B cell (primary cell): ENCODE data around the gene MLH3. TPM values are rescaled to one million over a fixed set of nuclear protein-coding genes. Genes with fewer than 3 reads are reported as not detected.

ENCODE experiments used
- ATAC-seq: fragments of 200-7000 bp; cut with Tn5 transposase; one replicate; pipeline ENCODE4 v1.10.0; 2021; ENCODE audit warnings: low read depth, mild to moderate bottlenecking, moderate number of reproducible peaks, moderate library complexity
- CTCF ChIA-PET: fragments of 350-600 bp; sonication (Branson Sonifier 250); formaldehyde crosslinking; loops from one replicate; lab custom pipeline; 2021; ENCODE audit warnings: antibody characterized with exemption, inconsistent platforms; lab: Charles Lee
- POLR2A ChIA-PET: fragments of 350-600 bp; sonication (Branson Sonifier 250); formaldehyde crosslinking; loops from one replicate; lab custom pipeline; 2021; ENCODE audit warnings: antibody characterized with exemption; lab: Charles Lee
- DNase-seq: peaks from one replicate; pipeline ENCODE4 v3.0.0; 2013
- H2AFZ ChIP-seq: 2 replicates; pipeline ENCODE4 v1.6.1; 2012; ENCODE audit warnings: mild to moderate bottlenecking, low read depth, low read length; ENCODE audit not compliant: insufficient read depth, poor library complexity, severe bottlenecking
- H3K27ac ChIP-seq, 2 donors: 1 replicate in 1 of 2; 2 replicates in 1 of 2; pipeline ENCODE4 v1.5.1; 2012 to 2013; ENCODE audit warnings: low read length in 2 of 2, mild to moderate bottlenecking in 2 of 2, moderate library complexity in 1 of 2
- H3K27me3 ChIP-seq, 4 experiments: fragments of 200-600 bp in 1 of 4; sonication (generic) in 1 of 4; replicated peaks in 1 of 4; 1 replicate in 2 of 4; 2 replicates in 2 of 4; pipeline versions ENCODE4 v1.6.1 to v1.7.0; 2013 to 2016; ENCODE audit warnings: low read length in 3 of 4, mild to moderate bottlenecking in 2 of 4, mixed read lengths in 1 of 4, moderate library complexity in 1 of 4; ENCODE audit not compliant: insufficient read depth in 4 of 4, control insufficient read depth in 3 of 4; ENCODE audit errors: control extremely low read depth in 1 of 4
- H3K36me3 ChIP-seq, 2 experiments: replicated peaks in 1 of 2; 1 replicate in 1 of 2; 2 replicates in 1 of 2; pipeline versions ENCODE4 v1.6.1 to v1.7.1; 2013; ENCODE audit warnings: low read length in 1 of 2; ENCODE audit not compliant: insufficient read depth in 2 of 2, control insufficient read depth in 1 of 2; ENCODE audit errors: control extremely low read depth in 1 of 2, extremely low read depth in 1 of 2
- H3K4me1 ChIP-seq, 2 donors: fragments of 200-600 bp in 1 of 2; sonication (generic) in 1 of 2; 1 replicate in 1 of 2; 2 replicates in 1 of 2; pipeline versions ENCODE4 v1.5.1 to v1.6.1; 2013 to 2017; ENCODE audit warnings: low read length in 2 of 2; ENCODE audit not compliant: control insufficient read depth in 2 of 2, insufficient read depth in 2 of 2
- H3K4me2 ChIP-seq: replicated peaks from 2 replicates; pipeline ENCODE3; 2012; ENCODE audit warnings: mild to moderate bottlenecking, low read depth, low read length; ENCODE audit not compliant: poor library complexity, severe bottlenecking
- H3K4me3 ChIP-seq, 5 experiments: fragments of 200-600 bp in 1 of 5; sonication (generic) in 1 of 5; 1 replicate in 3 of 5; 2 replicates in 2 of 5; pipeline versions ENCODE4 v1.5.1 to v1.7.0; 2011 to 2016; ENCODE audit warnings: low read length in 4 of 5, mild to moderate bottlenecking in 4 of 5, low read depth in 2 of 5, control low read depth in 1 of 5, moderate library complexity in 1 of 5; ENCODE audit not compliant: insufficient read depth in 1 of 5; ENCODE audit errors: control extremely low read depth in 1 of 5, extremely low read depth in 1 of 5
- H3K79me2 ChIP-seq: fragments of 200-600 bp; sonication (generic); one replicate; pipeline ENCODE4 v1.6.0; 2016; ENCODE audit warnings: low read length; ENCODE audit not compliant: control insufficient read depth, insufficient read depth
- H3K9ac ChIP-seq: fragments of 200-600 bp; sonication (generic); 2 replicates; pipeline ENCODE4 v1.6.1; 2017; ENCODE audit warnings: mild to moderate bottlenecking, low read length, moderate library complexity
- H3K9me3 ChIP-seq, 3 donors: one replicate each; pipeline versions ENCODE4 v1.6.1 to v1.7.1; 2013; ENCODE audit warnings: low read length in 2 of 3; ENCODE audit not compliant: control insufficient read depth in 2 of 3, insufficient read depth in 1 of 3; ENCODE audit errors: control extremely low read depth in 1 of 3
- H4K20me1 ChIP-seq: 2 replicates; pipeline ENCODE4 v1.6.0; 2012; ENCODE audit warnings: mild to moderate bottlenecking, low read length; ENCODE audit not compliant: insufficient read depth, control insufficient read depth, poor library complexity, severe bottlenecking
- H3K27ac Mint-ChIP-seq: one replicate; pipeline ENCODE4 v1.8.0; 2021; ENCODE audit warnings: mixed read lengths
- H3K27me3 Mint-ChIP-seq: one replicate; pipeline ENCODE4 v1.8.0; 2021; ENCODE audit warnings: mixed read lengths
- H3K4me1 Mint-ChIP-seq: one replicate; pipeline ENCODE4 v1.8.0; 2021; ENCODE audit warnings: mixed read lengths
- H3K4me3 Mint-ChIP-seq: one replicate; pipeline ENCODE4 v1.8.0; 2021; ENCODE audit warnings: mixed read lengths
- H3K9me3 Mint-ChIP-seq: one replicate; pipeline ENCODE4 v1.8.0; 2022; ENCODE audit warnings: mixed read lengths; ENCODE audit not compliant: insufficient read depth
- EZH2 ChIP-seq: IDR thresholded peaks from 2 replicates; pipeline ENCODE4 v1.6.1; 2012; ENCODE audit warnings: borderline replicate concordance, low read depth, mild to moderate bottlenecking, moderate library complexity, low read length; ENCODE audit not compliant: insufficient read depth, poor library complexity, severe bottlenecking
- WGBS: methylation state at CpG from one replicate; pipeline ENCODE4 v1.1.5; 2013; ENCODE audit warnings: missing lambda C conversion rate; ENCODE audit not compliant: insufficient coverage; 5-methylcytosine and 5-hydroxymethylcytosine counted together
- intact Hi-C: fragments of 100-400 bp; cut with micrococcal nuclease; formaldehyde crosslinking; loops from one replicate; pipeline ENCODE4 v1.10.0; 2022
- polyA plus RNA-seq: library from polyadenylated mRNA; depleted of rRNA; stranded (reverse); fragments of >200 nt; gene quantifications from 2 replicates; pipeline ENCODE4 v1.2.3, GENCODE V29; 2012
- total RNA-seq, 2 donors: library from RNA; stranded (reverse); fragments of 120-200 nt in 1 of 2; gene quantifications; 1 replicate in 1 of 2; 2 replicates in 1 of 2; pipeline versions ENCODE4 v1.2.3 to v1.2.4, GENCODE V29; 2013 to 2022
- TF ChIP-seq, protein P1 (sequence below): fragments of 200-600 bp; IDR thresholded peaks from one replicate; pipeline ENCODE4 v1.8.0; 2022; ENCODE audit warnings: antibody characterized with exemption, mild to moderate bottlenecking

MLH3 gene
- total and polyA plus RNA-seq, 2 donors (not counting 1 experiment from before 2014, with no cell fraction given) = 6.7 to 19.9 TPM

DNA sequence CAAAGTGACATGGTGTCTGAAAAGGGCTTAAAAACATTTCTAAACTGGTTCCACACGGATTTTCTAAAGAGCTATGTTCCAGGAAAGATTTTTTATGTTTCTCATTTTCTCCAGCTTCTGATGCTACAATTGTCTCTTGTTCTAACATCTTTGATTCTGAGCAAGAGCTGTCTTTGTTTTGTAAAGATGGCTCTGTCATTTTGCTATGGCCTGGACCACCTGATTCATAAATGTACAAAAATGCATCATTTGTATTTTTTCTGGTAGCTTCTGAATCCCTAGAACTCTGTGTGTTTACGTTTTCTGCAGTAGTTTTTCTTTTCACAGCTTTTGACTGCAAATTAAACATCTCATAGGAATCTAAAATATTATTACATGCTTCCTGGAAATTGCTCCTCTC lies 3.2 kb downstream of the MLH3 start:
- peaks cover 22% of the 10 kb centered on the region for H3K79me2 ChIP-seq
- ATAC-seq = no peak
- H3K9me3 ChIP-seq = no peaks in the 10 kb centered on the region
- intact Hi-C loops = no loop called here
- H3K27me3 ChIP-seq = no peaks in the 10 kb centered on the region
- ChIA-PET POLR2A (no interaction called here), CTCF (no interaction called here)
- no peak overlapping the region for H3K4me3 ChIP-seq
- no peak overlapping the region for H3K27ac ChIP-seq
- H3K27me3 Mint-ChIP-seq = no peaks in the 10 kb centered on the region
- no peak overlapping the region for H3K4me3 Mint-ChIP-seq
- no peak overlapping the region for H3K9ac ChIP-seq
- peaks cover 26% of the 10 kb centered on the region for H3K4me1 Mint-ChIP-seq
- H4K20me1 ChIP-seq = no peaks in the 10 kb centered on the region
- TF ChIP-seq, protein P1, sequence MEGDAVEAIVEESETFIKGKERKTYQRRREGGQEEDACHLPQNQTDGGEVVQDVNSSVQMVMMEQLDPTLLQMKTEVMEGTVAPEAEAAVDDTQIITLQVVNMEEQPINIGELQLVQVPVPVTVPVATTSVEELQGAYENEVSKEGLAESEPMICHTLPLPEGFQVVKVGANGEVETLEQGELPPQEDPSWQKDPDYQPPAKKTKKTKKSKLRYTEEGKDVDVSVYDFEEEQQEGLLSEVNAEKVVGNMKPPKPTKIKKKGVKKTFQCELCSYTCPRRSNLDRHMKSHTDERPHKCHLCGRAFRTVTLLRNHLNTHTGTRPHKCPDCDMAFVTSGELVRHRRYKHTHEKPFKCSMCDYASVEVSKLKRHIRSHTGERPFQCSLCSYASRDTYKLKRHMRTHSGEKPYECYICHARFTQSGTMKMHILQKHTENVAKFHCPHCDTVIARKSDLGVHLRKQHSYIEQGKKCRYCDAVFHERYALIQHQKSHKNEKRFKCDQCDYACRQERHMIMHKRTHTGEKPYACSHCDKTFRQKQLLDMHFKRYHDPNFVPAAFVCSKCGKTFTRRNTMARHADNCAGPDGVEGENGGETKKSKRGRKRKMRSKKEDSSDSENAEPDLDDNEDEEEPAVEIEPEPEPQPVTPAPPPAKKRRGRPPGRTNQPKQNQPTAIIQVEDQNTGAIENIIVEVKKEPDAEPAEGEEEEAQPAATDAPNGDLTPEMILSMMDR = no peak
- no peak for TF ChIP-seq EZH2
- H3K27ac Mint-ChIP-seq = no peak overlapping the region
- no peak overlapping the region for H2AFZ ChIP-seq
- no peak overlapping the region for H3K4me2 ChIP-seq
- H3K4me1 ChIP-seq = peaks cover 9 to 10% of the 10 kb centered on the region in 2 donors
- H3K9me3 Mint-ChIP-seq = no peaks in the 10 kb centered on the region
- DNase-seq = no peak
- WGBS = no CpG with 5 or more reads among the region's 2 CpGs
- no peaks in the 10 kb centered on the region for H3K36me3 ChIP-seq

- Mint-ChIP-seq H3K4me3 (no peak overlapping the region), H3K27ac (no peak overlapping the region), H3K27me3 (no peaks in the 10 kb centered on the region), H3K4me1 (peaks cover 26% of the 10 kb centered on the region), H3K9me3 (no peaks in the 10 kb centered on the region)
- intact Hi-C loops = no loop called here
- no peak overlapping the region for H2AFZ ChIP-seq
- DNase-seq (no peak), ATAC-seq (no peak)
- no peaks in the 10 kb centered on the region for H3K36me3 ChIP-seq
- 100% methylated on average over 2 of the region's 4 CpGs for WGBS
- no peak for TF ChIP-seq EZH2
- TF ChIP-seq, protein P1 = no peak
- H4K20me1 ChIP-seq = no peaks in the 10 kb centered on the region
- no peak overlapping the region for H3K9ac ChIP-seq
- H3K79me2 ChIP-seq = peaks cover 22% of the 10 kb centered on the region
- no peak overlapping the region for H3K4me2 ChIP-seq
- H3K27ac ChIP-seq = no peak overlapping the region
- H3K9me3 ChIP-seq = no peaks in the 10 kb centered on the region
- H3K27me3 ChIP-seq = no peaks in the 10 kb centered on the region
- no peak overlapping the region for H3K4me3 ChIP-seq
- ChIA-PET CTCF (no interaction called here), POLR2A (no interaction called here)
- H3K4me1 ChIP-seq = peaks cover 9 to 10% of the 10 kb centered on the region in 2 donors
Observed at GRCh38 chr14:75047506-75047905, 3.8 kb downstream of the MLH3 start.
